ENCODE data around the gene TMEM120A. TPM values are rescaled to one million over a fixed set of nuclear protein-coding genes. Genes with fewer than 3 reads are reported as not detected.

TMEM120A gene
- total RNA-seq, 2 experiments from 2014 or later, result 17.0 to 22.4 TPM

DNA sequence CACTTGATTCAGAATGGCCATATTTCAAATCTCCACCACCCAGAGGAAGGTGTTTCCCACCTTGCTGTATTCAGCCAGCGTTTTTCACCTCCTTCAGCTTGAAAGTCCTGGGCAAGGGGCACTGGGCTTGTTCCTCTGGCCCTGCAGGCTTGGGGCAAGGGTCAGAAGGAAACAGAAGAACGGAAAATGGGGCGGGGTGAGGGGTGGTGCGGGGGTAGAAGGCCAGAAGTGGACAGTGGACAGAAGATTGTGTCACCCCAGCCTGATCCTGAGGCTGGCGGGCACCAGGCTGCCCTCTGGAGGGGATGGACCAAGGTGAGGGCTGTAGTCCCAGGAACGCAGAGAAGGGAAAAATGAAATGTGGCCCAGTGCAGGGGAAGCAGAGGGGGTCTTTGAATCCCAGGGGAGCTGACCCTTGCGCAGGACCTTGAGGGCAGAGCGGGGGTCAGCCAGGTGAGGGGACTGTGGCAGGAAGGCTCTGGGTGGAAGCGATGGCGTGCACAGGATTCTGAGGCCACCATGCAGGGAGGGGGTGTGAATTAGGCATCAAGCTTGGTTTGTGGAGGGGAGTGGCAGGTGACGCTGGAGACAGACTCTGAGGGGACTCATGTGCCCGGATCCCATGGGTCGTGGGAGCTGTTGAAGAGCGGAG is 23.0 kb downstream of the TMEM120A start:
- CTCF ChIA-PET, result no interaction called here
- Mint-ChIP-seq H3K9me3 (no peaks in the 10 kb centered on the region), H3K27me3 (ENCODE audit: low read depth) (no peaks in the 10 kb centered on the region), H3K36me3 (ENCODE audit: low read depth) (peaks cover 10% of the 10 kb centered on the region), H3K27ac (no peak overlapping the region), H3K4me3 (no peak overlapping the region), H3K4me1 (ENCODE audit: low read depth) (no peaks in the 10 kb centered on the region)
- intact Hi-C loops (cut with micrococcal nuclease), result no loop called here
- DNase-seq, result no peak

DNA sequence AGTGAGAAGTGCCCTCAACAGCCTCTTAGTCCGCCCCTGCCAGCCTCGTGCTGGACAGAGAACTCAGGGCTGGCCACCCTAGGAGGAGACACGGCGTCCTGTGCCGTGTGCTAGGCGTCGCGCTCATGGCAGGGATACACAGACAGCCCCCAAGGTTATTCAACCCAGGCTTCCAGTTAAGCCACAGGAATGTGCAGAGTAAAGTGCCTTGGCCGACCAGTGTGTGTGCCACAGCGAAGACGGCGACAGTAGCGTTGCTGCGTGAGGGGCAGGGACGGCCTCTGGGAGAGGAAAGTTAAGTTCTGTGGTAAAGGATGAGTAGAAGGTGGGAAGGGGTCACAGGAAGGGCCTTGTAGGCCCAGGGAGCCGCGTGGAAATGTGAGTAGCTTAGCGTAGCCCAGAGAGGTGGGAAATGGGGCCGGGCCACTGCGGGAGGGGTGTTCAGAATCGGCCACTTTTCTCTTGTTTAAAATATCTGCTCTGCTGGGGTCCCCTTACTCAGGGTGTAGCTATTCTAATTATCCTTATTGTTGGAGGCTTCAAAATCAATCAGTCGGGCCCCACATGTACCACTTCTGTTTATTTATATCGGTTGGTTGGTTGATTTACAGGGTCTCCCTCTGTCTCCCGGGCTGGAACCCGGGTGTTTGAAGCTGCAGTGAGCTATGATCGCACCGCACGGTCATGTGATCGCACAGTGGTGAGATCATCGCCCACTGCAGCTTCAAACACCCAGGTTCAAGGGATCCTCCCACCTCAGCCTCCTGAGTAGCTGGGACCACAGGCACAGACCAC is 24.5 kb downstream of the TMEM120A start:
- CTCF ChIA-PET, result interaction anchor here (1.5 kb wide), 1 partner anchor 50 kb away, joined by 7 read pairs; no protein-coding TSS in a partner anchor
- Mint-ChIP-seq H3K4me3 (no peak overlapping the region), H3K27ac (no peak overlapping the region), H3K9me3 (no peaks in the 10 kb centered on the region), H3K4me1 (ENCODE audit: low read depth) (no peaks in the 10 kb centered on the region), H3K36me3 (ENCODE audit: low read depth) (peaks cover 10% of the 10 kb centered on the region), H3K27me3 (ENCODE audit: low read depth) (no peaks in the 10 kb centered on the region)
- intact Hi-C loops (cut with micrococcal nuclease), result no loop called here
- no peak for DNase-seq

DNA sequence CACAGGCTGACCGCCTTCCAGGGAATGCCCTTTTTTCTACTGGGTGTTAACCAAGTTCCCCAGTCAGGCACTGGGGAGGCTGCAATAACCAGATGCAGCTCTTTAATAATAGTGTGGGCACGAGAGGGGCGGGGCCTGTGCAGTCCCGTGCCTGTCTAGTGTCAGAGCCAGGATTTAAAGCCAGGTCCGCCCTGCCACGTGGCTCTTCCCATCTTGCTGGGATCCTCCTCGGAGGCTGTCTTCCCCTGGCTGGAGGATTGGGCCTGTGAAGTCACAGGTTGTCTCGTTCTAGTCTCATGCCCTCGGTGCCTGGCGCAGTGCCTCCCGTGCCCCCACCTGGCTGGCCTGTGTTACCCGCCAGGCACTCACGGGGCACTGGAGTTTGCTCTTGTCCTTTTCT is 25.2 kb downstream of the TMEM120A start:
- intact Hi-C loops (cut with micrococcal nuclease), result no loop called here
- H3K27ac Mint-ChIP-seq, result no peak overlapping the region
- no peak for DNase-seq
- no peak overlapping the region for H3K4me3 Mint-ChIP-seq
- H3K4me1 Mint-ChIP-seq (ENCODE audit: low read depth), result no peaks in the 10 kb centered on the region
- peaks cover 10% of the 10 kb centered on the region for H3K36me3 Mint-ChIP-seq (ENCODE audit: low read depth)
- H3K9me3 Mint-ChIP-seq, result no peaks in the 10 kb centered on the region
- no peaks in the 10 kb centered on the region for H3K27me3 Mint-ChIP-seq (ENCODE audit: low read depth)
- CTCF ChIA-PET, result interaction anchor here (1.5 kb wide), 1 partner anchor 51 kb away, joined by 7 read pairs; no protein-coding TSS in a partner anchor

DNA sequence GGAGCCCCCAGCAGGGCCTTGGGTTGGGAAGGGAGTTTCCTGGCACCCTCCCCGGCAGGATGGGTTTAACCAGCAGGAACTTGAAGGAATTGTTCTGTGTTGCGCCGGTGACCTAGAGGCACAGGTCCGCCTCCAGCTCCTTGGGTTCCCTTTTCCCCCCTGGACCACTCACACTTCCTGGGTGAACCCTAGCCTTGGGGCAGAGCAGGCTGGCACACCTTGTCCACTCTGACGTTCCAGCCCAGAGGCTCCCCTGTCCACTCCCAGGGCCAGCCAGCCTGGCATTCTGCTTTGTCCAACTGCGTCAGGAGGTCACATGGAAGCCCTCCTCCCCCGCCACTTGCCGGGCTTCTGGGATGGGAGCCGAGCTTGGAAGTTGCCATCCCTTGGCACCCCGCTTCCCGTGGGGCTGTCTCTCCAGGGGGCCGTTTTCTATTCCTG is 25.8 kb downstream of the TMEM120A start:
- Mint-ChIP-seq H3K4me3 (no peak overlapping the region), H3K4me1 (ENCODE audit: low read depth) (no peaks in the 10 kb centered on the region), H3K9me3 (no peaks in the 10 kb centered on the region), H3K27me3 (ENCODE audit: low read depth) (no peaks in the 10 kb centered on the region), H3K36me3 (ENCODE audit: low read depth) (peaks cover 6% of the 10 kb centered on the region), H3K27ac (no peak overlapping the region)
- intact Hi-C loops (cut with micrococcal nuclease), result no loop called here
- CTCF ChIA-PET, result interaction anchor here (0.9 kb wide), 1 partner anchor 71 kb away, joined by 3 read pairs; no protein-coding TSS in a partner anchor
- DNase-seq, result no peak

DNA sequence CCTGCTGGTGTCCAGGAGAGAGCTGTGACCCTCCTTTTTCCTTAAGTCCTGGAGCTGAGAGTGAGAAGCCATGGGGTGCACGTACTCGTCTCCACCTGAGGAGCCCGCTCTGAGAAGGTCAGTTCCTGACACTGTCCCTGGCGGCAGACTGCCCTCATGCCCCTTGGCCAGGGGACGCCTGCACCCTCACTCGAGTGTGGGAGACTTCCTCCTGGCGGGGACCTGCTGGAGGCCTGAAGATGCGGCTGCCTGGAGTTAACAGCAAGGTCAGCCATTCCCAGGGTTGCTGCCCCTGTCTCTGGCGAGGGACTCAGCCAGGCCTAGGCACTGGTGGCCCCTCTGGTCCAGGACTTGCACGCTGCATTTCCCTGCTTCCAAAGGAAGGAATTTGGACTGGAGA is 26.4 kb downstream of the TMEM120A start:
- Mint-ChIP-seq H3K27me3 (ENCODE audit: low read depth) (no peaks in the 10 kb centered on the region), H3K4me1 (ENCODE audit: low read depth) (no peaks in the 10 kb centered on the region), H3K4me3 (no peak overlapping the region), H3K27ac (no peak overlapping the region), H3K36me3 (ENCODE audit: low read depth) (peaks cover 6% of the 10 kb centered on the region), H3K9me3 (no peaks in the 10 kb centered on the region)
- DNase-seq, result no peak
- CTCF ChIA-PET, result interaction anchor here (0.9 to 1.4 kb wide), 2 partner anchors 53 to 71 kb away, joined by 3 read pairs; no protein-coding TSS in a partner anchor
- intact Hi-C loops (cut with micrococcal nuclease), result no loop called here

DNA sequence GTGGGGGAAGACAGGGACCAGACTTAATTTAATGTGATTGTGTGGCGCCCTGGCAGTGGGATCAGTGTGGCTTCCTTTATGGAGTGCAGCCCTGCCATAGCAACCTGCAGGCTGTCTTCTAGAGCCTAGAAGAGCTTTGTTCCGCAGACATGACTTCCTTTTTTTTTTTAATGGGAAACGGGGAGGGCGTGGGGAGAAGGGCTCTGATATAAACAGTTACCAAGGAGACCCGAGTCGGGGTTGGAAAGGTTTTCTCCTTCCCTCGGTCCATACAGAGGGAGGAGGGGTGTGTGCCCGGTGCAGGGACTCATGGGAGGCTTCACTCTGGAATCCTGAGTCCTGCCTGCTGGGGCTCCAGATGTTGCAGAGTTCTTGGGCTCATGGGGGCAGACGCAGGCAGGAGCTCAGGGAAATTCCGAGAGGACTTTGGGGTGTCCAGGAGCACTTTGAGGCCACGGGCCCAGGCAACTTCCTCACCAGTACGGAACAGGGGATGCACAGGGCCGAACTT is 26.9 kb downstream of the TMEM120A start:
- Mint-ChIP-seq H3K4me3 (no peak overlapping the region), H3K4me1 (ENCODE audit: low read depth) (no peaks in the 10 kb centered on the region), H3K36me3 (ENCODE audit: low read depth) (peaks cover 6% of the 10 kb centered on the region), H3K27me3 (ENCODE audit: low read depth) (no peaks in the 10 kb centered on the region), H3K27ac (no peak overlapping the region), H3K9me3 (no peaks in the 10 kb centered on the region)
- intact Hi-C loops (cut with micrococcal nuclease), result no loop called here
- CTCF ChIA-PET, result interaction anchor here (1.4 kb wide), 1 partner anchor 53 kb away, joined by 3 read pairs; no protein-coding TSS in a partner anchor
- DNase-seq, result no peak

DNA sequence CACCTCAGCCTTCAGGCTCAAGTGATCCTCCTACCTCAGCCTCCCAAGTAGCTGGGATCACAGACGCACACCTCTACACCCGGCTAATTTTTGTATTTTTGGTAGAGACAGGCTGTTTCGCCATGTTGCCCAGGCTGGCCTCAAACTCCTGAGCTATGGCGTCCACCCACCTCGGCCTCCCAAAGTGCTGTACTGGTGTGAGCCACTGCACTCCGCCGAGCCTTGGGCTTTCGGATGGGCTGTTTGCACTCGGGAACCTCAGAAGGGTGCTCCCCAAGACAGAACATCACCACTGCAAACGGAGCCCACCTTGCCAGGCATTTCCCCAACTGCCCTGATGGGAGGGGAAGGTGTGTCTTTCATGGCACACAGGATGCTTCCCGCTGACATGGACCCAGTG is 27.3 kb downstream of the TMEM120A start:
- H3K27me3 Mint-ChIP-seq (ENCODE audit: low read depth), result no peaks in the 10 kb centered on the region
- intact Hi-C loops (cut with micrococcal nuclease), result no loop called here
- CTCF ChIA-PET, result interaction anchor here (1.4 kb wide), 1 partner anchor 54 kb away, joined by 3 read pairs; no protein-coding TSS in a partner anchor
- H3K4me1 Mint-ChIP-seq (ENCODE audit: low read depth), result no peaks in the 10 kb centered on the region
- H3K4me3 Mint-ChIP-seq, result no peak overlapping the region
- no peak overlapping the region for H3K27ac Mint-ChIP-seq
- H3K9me3 Mint-ChIP-seq, result no peaks in the 10 kb centered on the region
- peaks cover 4% of the 10 kb centered on the region for H3K36me3 Mint-ChIP-seq (ENCODE audit: low read depth)
- DNase-seq, result no peak

DNA sequence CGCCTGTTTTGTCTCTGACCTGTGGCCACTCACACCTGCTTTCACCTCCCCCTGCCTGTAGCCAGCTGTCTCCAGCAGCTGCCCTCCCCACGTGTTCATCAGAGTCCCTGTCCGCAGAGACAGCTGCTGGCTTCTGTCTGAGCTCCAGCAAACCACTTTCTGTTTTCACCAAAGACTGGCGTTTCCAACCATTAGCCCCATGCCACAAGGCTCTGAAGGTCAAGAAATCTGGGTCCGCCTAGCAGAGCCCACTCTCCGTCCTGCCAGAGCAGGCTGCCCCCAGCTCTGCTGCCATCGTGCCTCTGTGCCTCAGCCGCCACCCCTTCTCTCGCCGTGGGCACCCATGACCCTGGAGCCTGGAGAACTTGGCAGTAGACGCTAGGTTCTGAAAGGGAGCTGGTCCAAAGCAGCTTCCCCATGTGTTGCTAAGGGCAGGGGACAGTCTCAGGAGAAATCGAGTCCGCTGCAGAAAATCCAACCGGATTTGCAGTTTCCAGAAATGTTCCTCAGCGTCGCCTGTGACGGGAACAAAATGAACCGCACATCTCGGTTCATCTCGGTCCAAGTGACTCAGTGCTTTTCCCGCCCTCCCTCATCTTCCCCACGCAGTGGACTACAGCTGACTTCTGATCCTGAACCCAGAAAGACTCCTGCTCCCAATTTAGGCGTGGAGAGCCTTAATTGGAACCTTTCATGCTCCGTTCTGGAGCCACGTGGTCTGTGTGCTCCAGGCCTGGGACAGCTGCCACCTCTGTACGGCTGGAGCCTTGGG is 28.0 kb downstream of the TMEM120A start:
- no peaks in the 10 kb centered on the region for H3K36me3 Mint-ChIP-seq (ENCODE audit: low read depth)
- no peaks in the 10 kb centered on the region for H3K9me3 Mint-ChIP-seq
- no peaks in the 10 kb centered on the region for H3K4me1 Mint-ChIP-seq (ENCODE audit: low read depth)
- no peak for DNase-seq
- CTCF ChIA-PET, result interaction anchor here (1.4 kb wide), 1 partner anchor 54 kb away, joined by 3 read pairs; no protein-coding TSS in a partner anchor
- H3K27me3 Mint-ChIP-seq (ENCODE audit: low read depth), result no peaks in the 10 kb centered on the region
- H3K4me3 Mint-ChIP-seq, result no peak overlapping the region
- no peak overlapping the region for H3K27ac Mint-ChIP-seq
- intact Hi-C loops (cut with micrococcal nuclease), result no loop called here

DNA sequence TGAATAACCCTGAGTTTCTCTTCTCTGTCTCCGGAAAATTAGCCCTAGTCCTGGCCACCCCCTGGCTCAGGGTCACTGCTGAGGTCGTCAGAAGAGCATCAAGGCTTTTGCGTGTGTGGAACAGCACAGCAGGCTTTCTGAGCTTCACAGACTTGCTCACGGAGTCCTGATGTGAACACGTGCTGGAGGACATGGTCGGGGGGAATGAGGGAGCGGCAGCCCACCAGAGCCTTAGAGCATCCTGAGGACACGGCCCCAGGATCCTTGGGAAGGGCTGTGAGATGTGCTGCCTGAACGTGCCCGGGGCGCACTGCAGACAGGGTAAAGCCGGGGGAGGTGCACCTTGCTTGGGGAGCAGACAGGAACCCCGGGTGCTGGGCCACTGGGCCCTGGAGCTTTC is 28.8 kb downstream of the TMEM120A start:
- Mint-ChIP-seq H3K27me3 (ENCODE audit: low read depth) (no peaks in the 10 kb centered on the region), H3K4me3 (no peak overlapping the region), H3K27ac (no peak overlapping the region), H3K9me3 (no peaks in the 10 kb centered on the region), H3K36me3 (ENCODE audit: low read depth) (no peaks in the 10 kb centered on the region), H3K4me1 (ENCODE audit: low read depth) (no peaks in the 10 kb centered on the region)
- intact Hi-C loops (cut with micrococcal nuclease), result no loop called here
- CTCF ChIA-PET, result interaction anchor here (1.2 kb wide), 1 partner anchor 55 kb away, joined by 6 read pairs; no protein-coding TSS in a partner anchor
- DNase-seq, result no peak

DNA sequence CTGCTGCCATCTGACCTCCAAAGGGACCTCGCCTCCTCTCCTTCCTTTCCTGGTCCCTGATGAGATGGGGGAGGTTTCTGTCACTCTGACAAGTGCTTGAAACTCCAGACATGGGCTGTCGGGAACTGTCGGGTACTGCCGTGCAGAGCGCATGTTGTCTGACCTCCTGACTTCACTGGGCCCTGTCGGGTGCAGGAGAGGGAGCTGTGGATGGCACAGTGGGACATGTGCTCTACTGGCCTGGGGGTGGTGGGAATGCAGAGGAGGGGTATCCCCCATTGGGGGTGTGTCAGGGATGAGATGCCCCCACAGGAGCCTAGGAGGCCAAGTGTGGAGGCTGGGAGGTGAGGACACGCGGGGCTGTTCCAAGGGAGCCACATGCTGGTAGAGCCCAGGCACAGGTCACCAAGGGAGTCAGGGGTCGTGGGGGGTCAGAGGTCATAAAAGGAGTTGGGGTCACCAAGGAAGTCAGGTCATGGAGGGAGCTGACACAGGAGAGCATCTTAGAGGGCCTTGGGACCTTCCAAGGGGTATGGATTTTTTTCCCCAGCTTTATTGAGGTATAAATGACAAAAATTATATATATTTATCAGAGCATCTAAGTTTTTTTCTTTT is 30.9 kb downstream of the TMEM120A start:
- CTCF ChIA-PET, result no interaction called here
- Mint-ChIP-seq H3K4me1 (ENCODE audit: low read depth) (no peaks in the 10 kb centered on the region), H3K9me3 (no peaks in the 10 kb centered on the region), H3K27me3 (ENCODE audit: low read depth) (no peaks in the 10 kb centered on the region), H3K36me3 (ENCODE audit: low read depth) (no peaks in the 10 kb centered on the region), H3K4me3 (no peak overlapping the region), H3K27ac (no peak overlapping the region)
- intact Hi-C loops (cut with micrococcal nuclease), result no loop called here
- no peak for DNase-seq

DNA sequence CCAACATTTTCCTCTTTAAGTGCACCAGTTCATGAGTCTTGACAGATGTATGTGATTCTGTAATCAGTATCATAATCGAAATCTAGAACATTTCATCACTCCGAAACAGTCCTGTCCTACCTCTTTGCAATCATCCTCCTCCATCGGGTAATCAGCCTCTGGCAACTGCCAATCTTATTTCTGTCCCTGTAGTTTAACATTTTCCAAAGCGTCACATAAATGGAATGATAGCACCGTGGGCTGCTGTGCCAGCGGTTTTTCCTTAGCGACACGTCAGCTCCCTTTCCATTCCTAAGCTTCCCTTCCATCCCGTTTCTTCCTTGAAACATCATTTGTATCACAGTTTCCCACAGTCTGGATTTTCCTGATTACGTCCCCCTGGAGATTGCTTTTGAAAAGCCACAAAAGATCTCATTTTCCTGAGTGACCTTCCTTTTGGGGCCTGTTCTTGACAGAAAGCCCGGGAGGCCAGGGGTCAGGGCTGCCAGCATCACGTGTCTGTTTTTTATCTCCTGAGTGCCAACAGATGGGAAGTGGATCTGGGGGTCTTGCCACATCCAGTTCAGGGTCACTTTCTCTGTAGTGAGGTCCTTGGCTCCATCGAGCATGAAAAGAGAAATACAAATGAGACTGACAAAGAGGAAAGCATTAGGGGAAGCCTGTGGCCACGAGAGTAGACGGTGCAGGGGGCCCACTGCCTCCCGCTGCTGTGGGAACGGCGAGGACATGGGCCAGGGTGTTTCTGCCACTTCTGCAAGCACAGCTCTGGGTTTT is 31.6 kb downstream of the TMEM120A start:
- Mint-ChIP-seq H3K9me3 (no peaks in the 10 kb centered on the region), H3K36me3 (ENCODE audit: low read depth) (no peaks in the 10 kb centered on the region), H3K4me3 (no peak overlapping the region), H3K4me1 (ENCODE audit: low read depth) (no peaks in the 10 kb centered on the region), H3K27me3 (ENCODE audit: low read depth) (no peaks in the 10 kb centered on the region), H3K27ac (no peak overlapping the region)
- DNase-seq, result no peak
- CTCF ChIA-PET, result no interaction called here
- intact Hi-C loops (cut with micrococcal nuclease), result no loop called here

All from activated naive CD4-positive, alpha-beta T cell treated with anti-CD3 and anti-CD28 coated beads for 36 hours (primary cell).